RWPE1 (cell line): ENCODE measurements around the gene BCORL1.

Source experiments
- CTCF ChIA-PET: fragments of 350-600 bp; sonication (Branson Sonifier 250); formaldehyde crosslinking; extraction: SDS; loops from one replicate; lab custom pipeline; 2021; lab: Yijun Ruan, JAX
- POLR2A ChIA-PET: fragments of 400-600 bp; formaldehyde crosslinking; extraction: SDS; loops from one replicate; lab custom pipeline; 2020; ENCODE audit warnings: antibody characterized with exemption; ENCODE audit not compliant: low non-redundant PET; lab: Yijun Ruan, JAX
- DNase-seq: peaks from one replicate; pipeline ENCODE4 v3.0.0; 2012; ENCODE audit warnings: low spot score
- H3K27ac ChIP-seq: fragments of 450-650 bp; 2 replicates; pipeline ENCODE4 v1.5.1; 2017
- TF ChIP-seq, protein P1 (sequence below): fragments of 450-650 bp; conservative IDR thresholded peaks from 2 replicates; pipeline ENCODE4 v1.5.1; 2017; ENCODE audit warnings: low read depth, mild to moderate bottlenecking

The BCORL1 gene

DNA sequence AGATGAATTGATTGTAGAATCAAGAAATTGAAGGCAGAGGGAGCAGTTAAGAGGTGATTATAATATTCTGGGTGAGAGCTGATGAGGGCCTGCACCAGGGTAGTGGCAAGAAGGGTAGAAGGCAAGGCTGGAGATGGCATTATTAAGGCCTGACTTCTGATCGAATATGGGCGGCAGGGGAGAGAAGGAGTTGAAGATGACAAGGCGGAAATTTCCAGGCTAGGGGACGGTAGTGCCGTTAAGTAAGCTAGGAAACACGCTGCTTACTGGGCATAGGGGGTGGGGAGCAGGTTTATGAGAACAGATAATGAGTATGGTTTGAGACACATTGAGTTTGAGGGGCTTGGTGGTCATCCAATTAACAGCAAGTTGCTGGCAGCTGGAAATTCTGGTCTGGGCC is 19.5 kb downstream of the BCORL1 start:
- ChIA-PET CTCF (no interaction called here), POLR2A (no interaction called here)
- DNase-seq = no peak
- no peak overlapping the region for H3K27ac ChIP-seq
- TF ChIP-seq, protein P1, sequence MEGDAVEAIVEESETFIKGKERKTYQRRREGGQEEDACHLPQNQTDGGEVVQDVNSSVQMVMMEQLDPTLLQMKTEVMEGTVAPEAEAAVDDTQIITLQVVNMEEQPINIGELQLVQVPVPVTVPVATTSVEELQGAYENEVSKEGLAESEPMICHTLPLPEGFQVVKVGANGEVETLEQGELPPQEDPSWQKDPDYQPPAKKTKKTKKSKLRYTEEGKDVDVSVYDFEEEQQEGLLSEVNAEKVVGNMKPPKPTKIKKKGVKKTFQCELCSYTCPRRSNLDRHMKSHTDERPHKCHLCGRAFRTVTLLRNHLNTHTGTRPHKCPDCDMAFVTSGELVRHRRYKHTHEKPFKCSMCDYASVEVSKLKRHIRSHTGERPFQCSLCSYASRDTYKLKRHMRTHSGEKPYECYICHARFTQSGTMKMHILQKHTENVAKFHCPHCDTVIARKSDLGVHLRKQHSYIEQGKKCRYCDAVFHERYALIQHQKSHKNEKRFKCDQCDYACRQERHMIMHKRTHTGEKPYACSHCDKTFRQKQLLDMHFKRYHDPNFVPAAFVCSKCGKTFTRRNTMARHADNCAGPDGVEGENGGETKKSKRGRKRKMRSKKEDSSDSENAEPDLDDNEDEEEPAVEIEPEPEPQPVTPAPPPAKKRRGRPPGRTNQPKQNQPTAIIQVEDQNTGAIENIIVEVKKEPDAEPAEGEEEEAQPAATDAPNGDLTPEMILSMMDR = no peak

DNA sequence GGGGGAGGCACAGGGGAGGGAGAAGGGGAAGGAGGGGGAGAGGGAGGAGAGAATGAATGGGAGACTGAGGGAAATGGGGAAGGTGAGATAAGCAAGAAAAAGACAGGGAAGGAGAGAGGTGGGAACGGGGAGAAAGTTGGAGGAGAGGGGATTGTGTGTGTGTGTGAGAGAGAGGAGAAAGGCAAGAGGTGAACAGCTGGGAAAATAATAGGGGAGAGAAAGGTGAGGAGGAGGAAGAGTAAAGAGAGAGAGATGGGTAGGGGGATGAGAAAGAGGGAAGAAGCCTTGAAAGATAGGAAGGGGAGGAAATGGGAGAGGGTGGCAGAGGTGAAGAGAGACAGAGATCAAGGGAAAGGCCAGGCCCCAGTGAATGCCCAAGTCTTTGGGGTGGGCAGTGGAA is 20.1 kb downstream of the BCORL1 start:
- TF ChIP-seq, protein P1 = no peak
- ChIA-PET POLR2A (no interaction called here), CTCF (no interaction called here)
- H3K27ac ChIP-seq = no peak overlapping the region
- DNase-seq = no peak

DNA sequence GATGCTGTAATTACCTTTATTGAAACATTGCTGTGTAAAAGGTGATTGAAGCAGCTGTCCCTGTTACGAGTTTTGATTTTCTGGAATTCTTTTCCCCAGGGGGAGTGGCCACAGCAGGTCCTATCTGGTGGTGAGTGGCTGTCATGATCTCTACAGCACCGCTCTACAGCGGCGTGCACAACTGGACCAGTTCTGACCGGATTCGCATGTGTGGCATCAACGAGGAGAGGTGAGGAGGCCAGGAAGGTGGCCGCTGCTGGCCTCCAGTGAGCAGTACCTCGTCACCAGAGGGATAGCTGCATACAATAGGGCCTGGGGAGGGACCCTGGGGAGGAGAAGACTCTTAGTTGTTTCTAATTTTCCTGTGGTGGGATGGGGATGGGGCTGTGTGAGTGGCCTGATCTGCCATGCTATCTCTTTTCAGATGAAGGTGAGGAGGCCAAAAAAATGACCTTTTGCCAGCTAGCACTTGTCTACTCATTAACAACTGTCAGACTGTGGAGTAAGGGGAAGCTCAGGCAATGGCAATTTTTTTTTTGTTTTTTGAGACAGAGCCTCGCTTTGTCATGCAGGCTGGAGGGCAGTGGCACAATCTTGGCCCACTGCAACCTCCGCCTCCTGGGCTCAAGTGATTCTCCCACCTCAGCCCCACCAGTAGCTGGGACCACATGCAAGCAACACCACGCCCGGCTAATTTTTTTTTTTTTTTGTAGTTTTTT is 22.8 kb downstream of the BCORL1 start:
- no peak overlapping the region for H3K27ac ChIP-seq
- TF ChIP-seq, protein P1 = no peak
- POLR2A ChIA-PET = no interaction called here
- CTCF ChIA-PET = interaction anchor here (0.7 kb wide), 1 partner anchor 368 kb away, joined by 4 read pairs; no protein-coding TSS in a partner anchor
- no peak for DNase-seq

DNA sequence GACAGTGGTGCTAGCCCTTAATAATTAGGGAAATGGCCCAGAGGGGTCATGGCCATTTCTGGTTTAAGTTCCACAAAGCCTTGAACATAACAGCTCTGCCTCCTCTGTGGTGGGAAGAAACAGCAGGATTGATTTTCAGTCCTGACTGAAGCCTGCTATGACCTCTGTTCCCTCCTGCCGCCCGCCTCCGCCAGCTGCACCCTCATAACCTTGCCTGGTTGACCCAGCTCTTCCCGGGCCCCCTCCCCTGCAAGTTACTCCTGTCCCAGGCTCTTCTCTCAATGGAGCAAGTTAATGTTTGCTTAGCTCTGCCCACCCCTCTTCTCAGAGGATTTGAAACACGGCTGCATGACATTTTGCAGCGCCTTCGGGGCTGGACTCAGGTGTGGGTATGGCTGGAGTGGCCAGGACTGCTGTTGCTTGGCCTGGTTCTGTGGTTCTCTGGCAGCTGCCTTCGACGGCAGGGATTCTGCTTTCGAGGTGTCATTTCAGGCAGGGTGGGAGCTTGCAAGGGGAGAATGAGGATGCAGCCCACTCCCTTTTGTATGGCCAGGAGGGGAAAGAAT is 27.3 kb downstream of the BCORL1 start:
- ChIA-PET POLR2A (no interaction called here), CTCF (interaction anchor here (0.7 kb wide), 1 partner anchor 87 kb away, joined by 3 read pairs; no protein-coding TSS in a partner anchor)
- DNase-seq = no peak
- no peak overlapping the region for H3K27ac ChIP-seq
- TF ChIP-seq, protein P1 = no peak

DNA sequence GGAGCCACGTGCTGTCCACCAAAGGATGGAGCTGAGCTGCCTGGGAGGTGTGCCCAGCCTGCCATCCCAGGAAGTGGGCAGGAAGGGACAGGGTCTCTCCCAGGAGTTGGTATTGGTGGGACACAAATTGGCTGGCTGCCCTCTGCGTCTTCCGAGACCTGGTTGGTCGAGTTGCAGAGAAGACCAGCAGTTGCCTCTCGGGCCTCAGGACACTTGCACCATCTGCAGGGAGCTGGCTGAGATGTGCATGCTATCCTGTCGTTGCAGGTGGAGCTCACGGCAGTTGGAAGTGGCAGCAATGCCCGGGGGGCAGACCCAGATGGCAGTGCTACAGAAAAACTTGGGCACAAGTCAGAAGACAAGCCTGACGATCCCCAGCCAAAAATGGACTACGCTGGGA is 30.2 kb downstream of the BCORL1 start:
- CTCF ChIA-PET = no interaction called here
- H3K27ac ChIP-seq = no peak overlapping the region
- DNase-seq = no peak
- TF ChIP-seq, protein P1 = no peak
- POLR2A ChIA-PET = no interaction called here

DNA sequence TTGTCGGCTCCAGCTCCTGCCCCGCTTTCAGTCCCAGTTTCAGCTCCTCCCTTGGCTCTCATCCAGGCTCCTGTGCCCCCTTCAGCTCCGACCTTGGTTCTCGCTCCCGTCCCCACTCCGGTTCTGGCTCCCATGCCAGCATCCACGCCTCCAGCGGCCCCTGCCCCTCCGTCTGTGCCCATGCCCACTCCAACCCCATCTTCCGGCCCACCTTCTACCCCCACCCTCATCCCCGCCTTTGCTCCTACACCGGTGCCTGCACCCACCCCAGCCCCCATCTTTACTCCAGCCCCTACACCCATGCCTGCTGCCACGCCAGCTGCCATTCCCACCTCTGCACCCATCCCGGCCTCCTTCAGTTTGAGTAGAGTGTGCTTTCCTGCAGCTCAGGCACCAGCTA is 31.2 kb downstream of the BCORL1 start:
- ChIA-PET CTCF (no interaction called here), POLR2A (no interaction called here)
- no peak for DNase-seq
- TF ChIP-seq, protein P1 = no peak
- no peak overlapping the region for H3K27ac ChIP-seq
